NCI-H226 (cell line): ENCODE measurements around the gene ABCF1.
A peak's percentile ranks its signal among the peaks of the same experiment; 100 is the strongest.
"Not testable (repeated sequence)": the region's sequence is repeated elsewhere in the genome, so short reads cannot be mapped to it uniquely, and the experiment has no call there.

Experiments used
- DNase-seq: peaks from one replicate; pipeline ENCODE4 v3.0.0-alpha.2; 2015

ABCF1 gene

GRCh38 chr6:30571075-30571761, at the start of gene ABCF1:
Gene ABCF1, plus strand, starts transcription at chr6:30571442. Its CDS starts 46 bp downstream, at chr6:30571488.
- peak; percentile 91 for DNase-seq

GRCh38 chr6:30521952-30522351, 49.3 kb upstream of the ABCF1 start:
- DNase-seq, result not testable (repeated sequence)

GRCh38 chr6:30526444-30526843, 44.8 kb upstream of the ABCF1 start:
- not testable (repeated sequence) for DNase-seq

DNA sequence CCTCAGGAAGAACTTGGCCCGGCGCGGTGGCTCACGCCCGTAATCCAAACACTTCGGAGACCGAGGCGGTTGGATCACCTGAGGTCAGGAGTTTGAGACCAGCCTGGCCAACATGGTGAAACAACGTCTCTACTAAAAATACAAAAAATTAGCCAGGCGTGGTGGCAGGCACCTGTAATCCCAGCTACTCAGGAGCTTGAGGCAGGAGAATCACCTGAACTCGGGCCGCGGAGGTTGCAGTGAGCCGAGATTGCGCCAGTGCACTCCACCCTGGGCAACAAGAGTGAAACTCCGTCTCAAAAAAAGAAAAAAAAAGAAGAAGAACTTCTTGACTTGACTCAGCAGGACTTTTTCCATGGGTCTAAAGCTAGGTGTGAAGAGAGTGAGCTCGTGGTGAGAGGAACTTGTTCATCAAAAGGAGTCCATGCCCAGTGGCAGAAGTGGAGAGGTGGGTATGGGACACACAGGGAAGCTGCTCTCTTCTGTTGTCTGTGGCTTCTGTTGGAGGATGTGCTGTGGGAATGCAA, 41.8 kb upstream of the ABCF1 start:
- not testable (repeated sequence) for DNase-seq

DNA sequence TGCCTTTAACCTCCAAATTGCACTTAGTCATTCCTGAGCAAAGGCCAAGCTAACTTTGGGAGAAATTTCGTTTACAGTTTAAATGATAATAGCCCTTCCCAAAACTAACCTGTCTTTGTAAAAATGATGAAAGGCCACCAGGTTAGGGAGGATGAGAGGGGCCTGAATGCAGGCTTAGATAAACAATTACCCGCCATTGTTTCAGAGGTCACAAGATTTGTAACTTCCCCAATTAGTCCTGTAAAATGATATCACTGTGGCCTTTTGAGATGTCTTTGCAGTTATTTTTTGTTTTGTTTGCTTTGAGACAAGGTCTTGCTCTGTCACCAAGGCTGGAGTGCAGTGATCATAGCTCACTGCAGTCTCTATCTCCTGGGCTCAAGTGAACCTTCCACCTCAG, 41.2 kb upstream of the ABCF1 start:
- DNase-seq, result no peak

- no peak for DNase-seq
Measured at GRCh38 chr6:30533460-30534294, 37.6 kb upstream of the ABCF1 start.

DNA sequence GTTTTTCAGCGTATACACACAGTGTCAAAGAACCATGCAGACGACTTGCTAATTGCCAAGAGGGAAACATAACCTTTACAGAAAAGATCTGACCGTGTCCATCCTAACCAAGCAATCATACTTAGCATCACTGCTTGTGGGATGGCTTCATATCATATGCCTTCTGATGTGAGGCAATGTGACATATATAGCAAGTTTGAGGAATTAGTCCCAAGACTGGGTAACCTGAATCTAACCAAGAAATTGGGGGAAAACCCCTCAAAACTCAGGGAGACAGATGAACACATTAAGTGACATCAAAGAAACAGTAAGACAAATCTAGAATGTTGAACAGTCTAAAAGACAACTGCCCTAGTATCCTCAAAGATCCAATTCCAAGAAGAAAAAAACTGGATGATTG, 33.3 kb upstream of the ABCF1 start:
- DNase-seq, result no peak

DNA sequence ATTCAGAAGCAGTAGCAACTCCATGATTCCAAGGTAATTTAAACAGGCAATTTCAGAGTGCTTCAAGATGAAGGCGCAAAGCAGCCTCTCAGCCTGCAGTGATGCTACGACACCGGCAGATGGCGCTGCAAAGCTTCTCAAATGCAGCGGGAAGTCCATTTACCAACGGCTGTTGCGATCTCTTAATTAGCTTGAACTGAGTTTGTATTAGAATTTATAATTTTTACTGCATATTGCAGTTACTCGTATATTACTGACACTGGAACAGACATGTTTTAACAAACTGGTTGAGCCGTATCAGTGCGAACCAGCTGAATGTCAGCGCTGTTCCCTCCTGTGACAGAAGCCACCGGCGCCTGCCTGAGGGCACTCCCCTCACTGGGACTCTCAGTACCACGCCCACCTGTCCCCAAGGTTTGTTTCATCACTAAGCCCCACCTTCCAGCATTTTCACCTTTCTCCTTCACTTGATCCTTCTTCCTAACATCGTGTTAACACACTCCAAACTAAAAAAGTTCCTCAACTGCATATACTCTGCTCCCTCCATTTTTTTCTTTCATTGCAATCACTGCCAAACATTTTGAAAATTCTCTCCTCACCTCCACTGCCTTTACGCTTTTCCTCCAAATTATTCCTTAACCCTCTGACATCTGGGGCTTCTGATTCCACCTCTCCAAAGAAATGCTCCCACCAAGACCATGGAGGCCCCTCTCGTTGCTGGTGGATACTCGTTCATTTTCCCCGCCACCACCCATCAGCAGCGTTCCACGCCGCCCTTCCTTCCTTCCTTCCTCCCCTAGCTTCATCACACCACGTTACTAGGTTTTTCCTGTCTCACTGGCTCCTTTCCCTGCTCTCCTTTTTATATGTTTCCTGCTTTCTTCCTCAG, 29.5 kb upstream of the ABCF1 start:
- peak; percentile 51 for DNase-seq

DNA sequence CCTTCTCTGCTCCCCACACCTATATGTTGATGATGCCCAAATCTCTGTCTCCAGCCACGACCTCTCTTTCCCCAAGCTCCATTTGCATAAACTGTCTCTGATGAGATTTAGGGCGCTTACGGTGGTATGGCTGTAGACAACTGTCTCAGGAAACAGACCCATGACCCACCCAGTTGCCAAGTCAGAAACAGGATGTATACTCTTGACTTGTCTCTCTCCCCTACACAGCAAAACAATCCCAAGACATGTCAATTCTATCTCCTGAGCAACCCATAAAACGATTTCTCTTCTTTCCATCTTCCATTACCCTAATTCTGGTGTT, 28.9 kb upstream of the ABCF1 start:
- DNase-seq, result no peak

DNA sequence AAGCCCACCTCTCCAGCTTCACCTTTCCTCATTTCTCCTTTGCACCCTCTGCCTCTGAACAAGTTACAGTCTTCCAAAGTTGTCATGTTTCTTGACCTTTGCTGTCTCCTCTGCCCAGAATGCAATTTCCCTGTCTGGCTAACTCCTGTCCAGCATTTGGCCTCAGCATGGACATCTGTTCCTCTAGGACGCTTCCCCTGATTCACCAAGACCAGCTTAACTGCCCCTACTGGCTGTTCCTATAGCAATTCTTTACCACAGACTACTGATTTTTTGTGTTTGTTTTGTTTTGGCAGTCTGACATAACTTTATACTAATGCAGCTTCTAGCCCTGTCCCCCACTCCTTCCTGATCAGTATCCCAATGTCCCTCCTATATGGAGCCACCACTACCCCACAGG, 28.3 kb upstream of the ABCF1 start:
- DNase-seq, result no peak

- no peak for DNase-seq
Measured at GRCh38 chr6:30543821-30544220, 27.4 kb upstream of the ABCF1 start.

- peak; percentile 40 for DNase-seq
Measured at GRCh38 chr6:30544666-30545272, 26.5 kb upstream of the ABCF1 start.

DNA sequence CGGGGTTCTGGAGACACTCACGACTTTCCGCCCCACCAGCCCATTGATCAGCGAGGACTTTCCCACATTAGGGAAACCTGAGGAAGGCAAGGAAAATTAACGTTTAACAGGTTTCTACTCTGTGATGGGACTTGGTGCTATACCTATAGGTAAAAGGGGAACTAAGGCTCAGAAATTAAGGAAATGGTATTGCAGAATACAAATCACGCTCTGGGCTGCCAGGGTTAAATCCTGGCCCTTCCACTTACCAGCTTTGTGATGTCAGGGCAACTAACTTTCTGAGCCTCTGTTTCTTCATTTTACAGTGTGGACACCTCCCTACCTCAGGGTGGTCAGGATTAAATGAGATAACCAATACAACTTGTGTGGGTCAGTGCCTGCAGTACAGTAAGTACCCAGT, 23.8 kb upstream of the ABCF1 start:
- DNase-seq, result no peak

DNA sequence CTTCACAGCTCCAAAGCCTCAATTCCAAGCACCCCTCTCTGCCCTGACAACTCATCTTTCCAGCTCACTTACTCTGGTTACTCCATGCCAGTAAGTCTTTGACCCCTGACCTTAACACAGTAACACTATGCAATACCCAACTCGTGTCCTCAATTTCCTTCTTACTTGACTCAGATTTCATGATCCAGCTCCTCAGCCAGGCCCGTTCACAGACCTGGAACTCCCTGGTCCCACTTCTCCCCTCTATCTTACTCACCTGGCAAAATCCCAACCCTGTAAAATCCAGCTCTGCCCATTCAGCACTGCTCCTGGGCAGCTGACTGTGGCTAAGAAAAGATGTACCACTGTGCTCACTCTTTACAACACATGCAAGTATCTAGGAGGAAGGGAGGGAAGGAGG, 22.9 kb upstream of the ABCF1 start:
- peak; percentile 28 for DNase-seq

DNA sequence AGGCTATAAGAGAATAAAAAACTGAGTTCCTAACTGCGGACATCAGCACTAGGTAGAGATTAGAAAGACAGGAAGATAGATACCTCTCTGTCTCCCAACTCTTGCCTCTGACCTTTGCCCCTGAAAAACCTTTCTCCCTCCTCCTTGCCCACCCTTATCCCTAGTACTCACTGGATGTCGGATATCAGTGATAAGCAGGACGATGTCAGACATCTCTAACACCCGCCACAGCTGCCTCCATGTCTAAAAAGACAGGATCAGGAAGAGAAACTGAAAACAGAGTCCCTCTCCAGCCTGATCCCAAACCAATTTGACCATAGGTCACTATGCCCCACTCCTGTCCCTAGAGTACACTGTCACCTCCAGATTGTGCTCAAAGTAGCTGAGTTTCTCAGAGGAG, 16.8 kb upstream of the ABCF1 start:
- no peak for DNase-seq

DNA sequence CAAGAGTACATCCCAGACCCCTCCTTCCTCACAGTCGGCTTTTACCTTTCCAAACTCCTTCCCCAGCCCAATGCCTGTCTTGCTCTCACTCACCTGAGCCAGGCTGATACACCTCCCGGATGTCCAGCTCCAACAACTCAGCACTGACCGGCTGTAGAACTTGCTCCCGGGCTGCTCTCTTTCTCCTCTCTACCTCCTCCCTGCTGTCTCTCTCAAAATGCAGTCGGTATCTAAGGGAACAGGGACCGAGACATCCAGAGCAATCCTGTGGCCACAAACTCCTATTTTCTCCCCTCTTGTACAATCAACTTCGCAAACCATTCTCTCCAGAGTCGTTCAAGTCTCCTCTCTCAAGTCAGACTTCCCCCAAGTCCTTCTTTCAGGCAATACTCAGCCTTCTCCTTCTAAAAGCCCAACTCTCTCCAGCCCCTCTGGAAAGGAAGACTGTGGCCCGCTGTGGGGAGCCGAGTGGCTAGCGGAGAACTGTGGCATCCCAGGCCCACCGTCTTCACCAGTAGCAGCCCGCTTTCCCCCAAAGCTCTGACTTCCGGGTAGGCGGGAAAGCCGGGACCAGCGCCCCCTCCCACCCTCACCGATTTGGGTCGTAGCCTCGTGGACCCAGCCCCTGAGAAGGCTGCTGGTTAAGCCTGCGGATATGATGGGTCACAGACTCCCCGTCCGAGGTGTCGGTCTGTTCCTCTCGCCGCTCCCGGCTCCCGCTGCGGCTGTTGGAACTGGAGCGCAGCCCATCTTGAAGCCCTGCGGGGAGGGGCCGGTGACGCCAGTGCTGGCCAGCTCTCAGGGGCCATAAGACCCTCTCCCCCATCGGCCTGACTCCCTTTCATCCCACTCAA, 16.1 kb upstream of the ABCF1 start:
- DNase-seq, result no peak

- no peak for DNase-seq
Measured at GRCh38 chr6:30555816-30556065, 15.5 kb upstream of the ABCF1 start.

DNA sequence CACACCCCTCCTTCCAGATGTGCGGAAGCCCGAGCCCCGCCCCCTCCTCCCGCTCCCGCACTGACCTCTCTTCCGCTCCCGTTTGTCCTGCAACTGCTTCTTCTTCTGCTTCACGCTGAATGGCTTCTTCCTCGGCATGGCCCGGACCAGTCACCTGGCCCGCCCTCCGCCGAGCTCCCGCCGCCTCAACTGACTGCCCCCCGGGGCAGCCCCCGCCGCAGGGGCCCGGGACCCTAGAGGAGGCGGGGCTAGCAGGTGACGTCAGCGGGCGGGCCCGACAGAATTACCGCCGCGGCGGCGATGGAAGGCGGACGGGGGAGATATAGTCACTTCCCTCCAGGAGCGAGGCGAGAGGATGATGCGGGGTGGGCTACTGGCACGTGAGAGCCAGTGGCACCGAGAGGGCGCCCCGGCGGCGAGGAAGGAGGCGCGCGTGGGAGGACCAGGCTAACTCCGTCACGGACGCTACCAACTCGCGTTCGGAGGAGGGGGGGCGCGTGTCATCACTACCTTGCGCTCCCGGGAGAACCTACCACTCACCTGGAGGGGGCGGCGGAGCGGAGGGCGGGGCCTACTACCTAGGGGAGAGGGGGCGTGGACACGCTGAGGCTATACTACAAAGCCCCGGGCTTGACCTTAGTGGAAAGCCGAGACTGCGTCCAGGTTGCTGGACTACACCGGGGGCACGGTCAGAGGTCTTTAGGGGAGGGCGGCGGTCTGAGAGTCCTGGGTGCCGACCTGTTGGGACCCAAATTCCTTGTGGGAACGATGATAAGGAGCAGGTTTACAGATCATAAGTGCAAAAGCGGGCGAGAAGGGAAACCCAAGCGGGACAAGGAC, 15.0 kb upstream of the ABCF1 start, which contains the start of gene GNL1:
TSS of gene GNL1 (minus strand) at position 424 of the 840 bp plus-strand sequence. CDS start at position 138, 286 bp downstream.
- peak; percentile 87 for DNase-seq

DNA sequence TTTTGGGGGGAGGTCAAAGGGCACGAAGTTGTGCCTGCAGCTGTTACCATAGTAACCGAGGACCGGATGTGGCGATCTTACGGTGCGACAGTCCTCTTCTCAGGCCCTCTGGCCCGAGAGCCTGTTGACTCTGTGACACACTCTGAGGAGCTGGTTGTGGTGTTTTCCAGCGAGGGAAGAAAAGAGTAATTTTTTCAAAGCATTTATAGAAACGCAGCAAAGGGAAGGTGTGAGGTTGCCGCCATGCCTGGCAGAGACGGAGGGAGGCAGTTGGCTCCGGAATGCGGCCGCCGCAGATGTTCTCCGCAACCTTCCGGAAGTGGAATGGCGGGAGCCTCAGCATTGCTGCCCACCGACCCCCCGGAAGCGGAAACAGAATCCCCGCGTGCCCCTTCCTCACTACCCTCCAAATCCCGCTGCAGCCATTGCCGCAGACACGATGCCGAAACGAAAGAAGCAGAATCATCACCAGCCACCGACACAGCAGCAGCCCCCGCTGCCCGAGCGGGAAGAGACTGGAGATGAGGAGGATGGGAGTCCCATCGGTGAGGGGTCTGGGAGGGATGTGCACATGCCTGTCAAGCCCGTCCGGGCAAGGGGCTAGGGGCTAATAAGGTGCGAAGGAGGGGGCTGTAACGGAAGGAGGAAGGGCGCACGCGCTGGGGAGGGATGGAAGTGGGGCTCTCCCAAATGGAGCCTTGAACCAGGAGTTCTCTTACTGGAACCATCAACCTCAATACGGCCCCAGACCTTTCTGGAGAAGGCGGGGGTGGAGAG, 14.1 kb upstream of the ABCF1 start, which contains the start of gene PRR3:
TSS of gene PRR3 (plus strand) at position 390 of the 777 bp plus-strand sequence. CDS start at position 440, 50 bp downstream.
- DNase-seq, result peak; percentile 71

- no peak for DNase-seq
Measured at GRCh38 chr6:30557683-30557981, 13.6 kb upstream of the ABCF1 start.
